ENCODE measurements around the gene IFNL1. TPM values are rescaled to one million over a fixed set of nuclear protein-coding genes. Genes with fewer than 3 reads are reported as not detected.

The IFNL1 gene
- total RNA-seq, 1 experiment from 2014 or later = not detected

GRCh38 chr19:39296906-39297305 is 699 bp downstream of the IFNL1 start:
- Histone ChIP-seq H3K27me3 (ENCODE audit: control insufficient read depth, insufficient read depth, low read length) (peaks cover 4% of the 10 kb centered on the region; the same call in 1 of the 2 replicates), H3K4me3 (ENCODE audit: insufficient read depth, low read depth, low read length) (no peak overlapping the region), H3K36me3 (replicated peaks; ENCODE audit: control insufficient read depth, insufficient read depth, low read length) (no peaks in the 10 kb centered on the region)
- no peak for DNase-seq

DNA sequence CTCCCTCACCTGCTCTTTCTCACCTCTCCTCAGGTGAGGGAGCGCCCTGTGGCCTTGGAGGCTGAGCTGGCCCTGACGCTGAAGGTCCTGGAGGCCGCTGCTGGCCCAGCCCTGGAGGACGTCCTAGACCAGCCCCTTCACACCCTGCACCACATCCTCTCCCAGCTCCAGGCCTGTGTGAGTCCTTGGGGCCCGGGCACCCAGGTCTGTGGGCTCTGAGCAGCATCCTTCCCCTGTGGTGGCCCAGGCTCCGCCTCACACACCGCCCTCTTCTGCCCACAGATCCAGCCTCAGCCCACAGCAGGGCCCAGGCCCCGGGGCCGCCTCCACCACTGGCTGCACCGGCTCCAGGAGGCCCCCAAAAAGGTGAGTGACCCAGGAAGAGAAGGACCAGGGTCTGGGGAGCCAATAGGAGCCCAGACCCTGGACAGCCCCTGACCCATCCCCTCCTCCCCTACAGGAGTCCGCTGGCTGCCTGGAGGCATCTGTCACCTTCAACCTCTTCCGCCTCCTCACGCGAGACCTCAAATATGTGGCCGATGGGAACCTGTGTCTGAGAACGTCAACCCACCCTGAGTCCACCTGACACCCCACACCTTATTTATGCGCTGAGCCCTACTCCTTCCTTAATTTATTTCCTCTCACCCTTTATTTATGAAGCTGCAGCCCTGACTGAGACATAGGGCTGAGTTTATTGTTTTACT is 1.9 kb downstream of the IFNL1 start:
- Histone ChIP-seq H3K4me3 (ENCODE audit: insufficient read depth, low read depth, low read length) (no peak overlapping the region), H3K27me3 (ENCODE audit: control insufficient read depth, insufficient read depth, low read length) (peaks cover 4% of the 10 kb centered on the region; the same call in 1 of the 2 replicates), H3K36me3 (replicated peaks; ENCODE audit: control insufficient read depth, insufficient read depth, low read length) (no peaks in the 10 kb centered on the region)
- DNase-seq = no peak

DNA sequence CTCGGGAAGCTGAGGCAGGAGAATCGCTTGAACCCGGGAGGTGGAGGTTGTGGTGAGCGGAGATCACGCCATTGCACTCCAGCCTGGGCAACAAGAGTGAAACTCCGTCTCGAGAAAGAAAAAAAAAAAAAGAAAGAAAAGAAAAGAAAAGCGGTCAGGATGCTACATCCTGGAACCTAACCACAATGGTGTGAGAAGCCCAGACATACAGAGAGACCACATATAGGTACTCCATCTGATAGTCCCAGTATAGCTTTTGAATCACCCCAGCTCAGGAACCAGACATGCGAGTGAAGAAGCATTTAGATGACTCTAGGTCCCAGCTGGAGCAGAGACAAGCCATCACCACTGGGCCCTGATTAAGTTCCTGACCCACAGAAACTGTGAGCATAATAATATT is 3.2 kb downstream of the IFNL1 start:
- Histone ChIP-seq H3K4me3 (ENCODE audit: insufficient read depth, low read depth, low read length) (no peak overlapping the region), H3K27me3 (ENCODE audit: control insufficient read depth, insufficient read depth, low read length) (no peaks in the 10 kb centered on the region; the same call in 1 of the 2 replicates), H3K36me3 (replicated peaks; ENCODE audit: control insufficient read depth, insufficient read depth, low read length) (no peaks in the 10 kb centered on the region)
- DNase-seq = no peak

- no peaks in the 10 kb centered on the region for H3K36me3 ChIP-seq (replicated peaks; ENCODE audit: control insufficient read depth, insufficient read depth, low read length)
- H3K27me3 ChIP-seq (ENCODE audit: control insufficient read depth, insufficient read depth, low read length) = peaks cover 3% of the 10 kb centered on the region; the same call in 1 of the 2 replicates
- no peak overlapping the region for H3K4me3 ChIP-seq (ENCODE audit: insufficient read depth, low read depth, low read length)
- no peak for DNase-seq
These were observed 3.6 kb downstream of the IFNL1 start for GRCh38 chr19:39299832-39300231.

- Histone ChIP-seq H3K36me3 (replicated peaks; ENCODE audit: control insufficient read depth, insufficient read depth, low read length) (no peaks in the 10 kb centered on the region), H3K27me3 (ENCODE audit: control insufficient read depth, insufficient read depth, low read length) (peaks cover 12% of the 10 kb centered on the region; the same call in 1 of the 2 replicates), H3K4me3 (ENCODE audit: insufficient read depth, low read depth, low read length) (no peak overlapping the region)
- DNase-seq = no peak
These were observed 4.8 kb downstream of the IFNL1 start for GRCh38 chr19:39301021-39301420.

DNA sequence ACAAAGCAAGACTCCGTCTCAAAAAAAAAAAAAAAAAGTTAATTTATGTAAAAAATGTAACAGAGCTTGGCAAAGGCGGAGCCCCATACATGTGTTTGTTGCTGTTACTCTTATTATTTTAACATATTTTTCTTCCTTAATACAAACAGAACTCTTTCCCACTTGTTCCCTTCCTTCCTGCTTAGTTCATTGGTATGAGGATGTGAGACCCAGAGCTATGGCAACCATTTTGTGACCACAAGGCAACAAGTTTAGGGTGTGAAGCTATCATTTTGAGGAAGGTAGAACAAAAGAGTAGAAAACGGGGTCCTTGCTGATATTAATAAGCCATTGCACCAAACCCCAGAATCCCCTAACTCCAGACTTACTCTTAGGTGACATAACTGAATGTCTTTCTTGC is 5.4 kb downstream of the IFNL1 start:
- Histone ChIP-seq H3K27me3 (ENCODE audit: control insufficient read depth, insufficient read depth, low read length) (peaks cover 18% of the 10 kb centered on the region), H3K4me3 (ENCODE audit: insufficient read depth, low read depth, low read length) (no peak overlapping the region), H3K36me3 (replicated peaks; ENCODE audit: control insufficient read depth, insufficient read depth, low read length) (no peaks in the 10 kb centered on the region)
- no peak for DNase-seq

GRCh38 chr19:39303373-39304184 is 7.4 kb downstream of the IFNL1 start:
- H3K4me3 ChIP-seq (ENCODE audit: insufficient read depth, low read depth, low read length) = no peak overlapping the region
- no peaks in the 10 kb centered on the region for H3K36me3 ChIP-seq (replicated peaks; ENCODE audit: control insufficient read depth, insufficient read depth, low read length)
- DNase-seq = peak; percentile 82
- peaks cover 35% of the 10 kb centered on the region for H3K27me3 ChIP-seq (ENCODE audit: control insufficient read depth, insufficient read depth, low read length)

DNA sequence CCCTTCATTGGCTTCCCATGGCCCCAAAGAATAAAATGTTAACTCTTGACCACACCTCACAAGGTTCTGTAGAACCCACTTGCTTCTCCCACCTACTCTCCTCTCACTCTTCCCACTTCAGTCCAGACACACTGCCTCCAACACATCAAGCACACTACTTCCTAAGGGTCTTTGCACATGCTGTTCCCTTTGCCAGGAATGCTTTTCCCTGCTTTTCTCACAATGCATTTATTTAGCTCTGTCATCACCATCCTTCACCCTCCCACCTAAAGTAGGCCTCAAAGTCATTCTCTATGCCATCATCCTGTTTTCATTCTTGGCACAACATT is 7.9 kb downstream of the IFNL1 start:
- H3K27me3 ChIP-seq (ENCODE audit: control insufficient read depth, insufficient read depth, low read length) = peaks cover 35% of the 10 kb centered on the region
- no peak overlapping the region for H3K4me3 ChIP-seq (ENCODE audit: insufficient read depth, low read depth, low read length)
- H3K36me3 ChIP-seq (replicated peaks; ENCODE audit: control insufficient read depth, insufficient read depth, low read length) = no peaks in the 10 kb centered on the region
- DNase-seq = no peak

DNA sequence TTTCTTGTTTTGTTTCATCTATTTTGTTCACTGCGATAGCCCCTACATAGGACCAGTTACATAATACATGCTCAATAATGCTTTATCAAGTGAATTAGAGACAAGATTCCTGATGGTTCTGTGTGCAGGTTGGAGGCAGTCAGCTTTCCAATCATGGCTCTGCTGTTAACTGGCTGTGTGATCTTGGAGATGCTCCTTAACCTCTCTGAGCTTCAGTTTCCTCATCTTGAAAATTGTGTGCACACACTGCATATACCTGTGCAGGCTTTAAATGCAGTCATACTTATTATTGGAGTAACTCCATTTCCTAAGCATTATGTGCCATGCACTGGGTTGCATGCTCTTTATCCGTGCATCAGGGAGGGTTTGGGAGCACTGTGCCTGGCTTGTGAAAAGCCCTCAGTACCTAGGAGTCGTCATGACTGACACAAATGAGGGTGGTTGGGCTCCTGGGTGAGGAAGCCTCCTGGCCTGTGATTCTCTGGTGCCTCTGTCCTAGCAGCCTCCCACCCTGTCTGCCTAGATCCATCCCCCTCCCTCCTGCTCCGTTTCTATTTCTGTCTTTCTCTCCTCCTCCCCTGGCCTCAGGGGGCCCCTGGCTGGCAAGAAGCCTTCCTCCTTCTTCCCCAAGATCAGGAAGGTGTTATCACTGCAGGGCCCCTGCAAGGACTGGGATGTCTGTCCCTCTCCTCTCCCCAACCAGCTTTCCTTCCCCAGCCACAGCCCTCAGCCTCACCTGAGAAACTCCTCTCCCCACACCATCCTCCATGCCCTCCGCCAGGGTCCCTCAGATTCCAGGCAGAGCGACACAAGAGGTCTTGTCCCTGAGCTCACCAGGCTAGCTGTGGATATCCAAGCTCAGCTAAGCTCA is 8.7 kb downstream of the IFNL1 start:
- no peak for DNase-seq
- H3K27me3 ChIP-seq (ENCODE audit: control insufficient read depth, insufficient read depth, low read length) = peaks cover 35% of the 10 kb centered on the region
- H3K4me3 ChIP-seq (ENCODE audit: insufficient read depth, low read depth, low read length) = no peak overlapping the region
- no peaks in the 10 kb centered on the region for H3K36me3 ChIP-seq (replicated peaks; ENCODE audit: control insufficient read depth, insufficient read depth, low read length)

- no peak overlapping the region for H3K4me3 ChIP-seq (ENCODE audit: insufficient read depth, low read depth, low read length)
- no peaks in the 10 kb centered on the region for H3K36me3 ChIP-seq (replicated peaks; ENCODE audit: control insufficient read depth, insufficient read depth, low read length)
- no peak for DNase-seq
- H3K27me3 ChIP-seq (ENCODE audit: control insufficient read depth, insufficient read depth, low read length) = peaks cover 35% of the 10 kb centered on the region
These were observed 9.9 kb downstream of the IFNL1 start for GRCh38 chr19:39306075-39306474.

GRCh38 chr19:39307046-39307821 is 11.0 kb downstream of the IFNL1 start:
- Histone ChIP-seq H3K36me3 (replicated peaks; ENCODE audit: control insufficient read depth, insufficient read depth, low read length) (no peaks in the 10 kb centered on the region; the same call in 1 of the 2 replicates), H3K4me3 (ENCODE audit: insufficient read depth, low read depth, low read length) (peak overlapping the region; percentile 59), H3K27me3 (ENCODE audit: control insufficient read depth, insufficient read depth, low read length) (peaks cover 35% of the 10 kb centered on the region)
- DNase-seq = peak; percentile 97

DNA sequence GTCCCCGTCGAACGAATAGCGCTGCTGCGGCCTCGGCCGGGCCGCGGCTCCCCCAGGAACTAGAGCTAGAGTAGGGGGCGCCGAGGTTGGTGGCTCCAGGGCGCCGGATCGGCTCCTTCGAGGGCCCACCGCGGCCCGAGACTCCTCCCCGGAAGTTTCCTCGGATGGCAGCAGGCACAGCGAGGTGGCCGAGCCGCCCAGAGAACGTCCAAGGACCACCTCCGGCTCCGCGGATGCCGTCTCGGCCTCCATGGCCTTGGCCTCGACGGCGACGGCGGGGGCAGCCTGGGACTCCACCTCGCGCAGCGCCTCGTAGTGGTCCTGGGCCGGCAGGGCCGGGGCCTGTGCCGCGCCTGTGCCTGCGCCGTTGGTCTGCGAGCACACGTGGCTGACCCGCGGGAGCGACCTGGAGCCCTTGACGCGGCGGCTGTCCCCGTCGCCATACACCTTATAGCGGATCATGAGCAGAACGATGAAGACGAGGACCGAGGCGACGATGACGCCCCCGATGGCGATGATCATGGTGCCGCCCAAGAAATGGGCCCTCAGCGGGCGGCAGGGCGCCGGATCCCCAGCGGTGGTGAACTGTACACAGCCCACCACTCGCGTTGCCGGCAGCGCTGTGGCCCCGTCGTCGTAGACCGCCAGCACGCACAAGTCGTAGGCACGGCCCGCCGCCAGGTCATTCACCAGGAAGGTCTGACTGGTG is 11.8 kb downstream of the IFNL1 start:
- Histone ChIP-seq H3K4me3 (ENCODE audit: insufficient read depth, low read depth, low read length) (peak overlapping the region; percentile 59), H3K27me3 (ENCODE audit: control insufficient read depth, insufficient read depth, low read length) (peaks cover 35% of the 10 kb centered on the region), H3K36me3 (replicated peaks; ENCODE audit: control insufficient read depth, insufficient read depth, low read length) (no peaks in the 10 kb centered on the region; the same call in 1 of the 2 replicates)
- DNase-seq = peak; percentile 81

DNA sequence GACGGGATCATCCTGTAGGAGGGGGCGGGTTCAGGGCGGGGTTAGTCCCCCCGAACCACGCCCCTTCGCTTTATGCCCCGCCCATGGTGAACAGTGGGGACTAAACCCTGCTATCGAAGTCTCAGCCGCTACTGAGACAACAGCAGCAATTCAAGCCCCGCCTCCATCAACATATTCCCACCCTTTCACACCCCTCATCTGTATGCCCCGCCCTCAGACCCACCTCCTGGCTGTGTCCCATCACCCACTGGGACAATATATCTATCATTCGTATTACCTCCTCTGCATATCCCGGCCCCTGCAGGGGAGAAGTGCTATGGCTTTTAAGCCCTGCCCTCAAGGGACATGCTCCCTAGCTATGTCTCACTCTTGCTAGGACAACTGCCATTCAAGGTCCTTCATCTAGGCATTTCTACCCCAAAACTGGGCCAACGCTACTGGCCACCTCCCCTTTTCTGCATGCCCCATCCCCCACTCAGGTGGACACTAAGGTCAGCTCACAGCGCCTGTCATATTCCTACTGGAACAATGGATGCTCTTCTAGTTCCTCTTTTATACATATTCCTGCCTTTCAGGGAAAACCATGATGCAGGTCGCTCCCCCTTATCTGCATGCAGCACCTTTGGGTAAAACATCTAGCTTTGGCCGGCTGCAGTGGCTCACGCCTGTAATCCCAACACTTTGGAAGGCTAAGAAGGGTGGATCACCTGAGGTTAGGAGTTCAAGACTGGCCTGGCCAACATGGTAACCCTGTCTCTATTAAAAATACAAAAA is 12.5 kb downstream of the IFNL1 start:
- peak; percentile 93 for DNase-seq
- Histone ChIP-seq H3K4me3 (ENCODE audit: insufficient read depth, low read depth, low read length) (peak overlapping the region; percentile 59), H3K36me3 (replicated peaks; ENCODE audit: control insufficient read depth, insufficient read depth, low read length) (no peaks in the 10 kb centered on the region; the same call in 1 of the 2 replicates), H3K27me3 (ENCODE audit: control insufficient read depth, insufficient read depth, low read length) (peaks cover 35% of the 10 kb centered on the region)
